ENCODE data around the gene NXPE1.

The NXPE1 gene

GRCh38 chr11:114479331-114479730 lies 80.3 kb downstream of the NXPE1 start:
- Histone ChIP-seq H3K4me3 (replicated peaks; ENCODE audit: insufficient read depth, low read length) (no peak overlapping the region), H3K27ac (replicated peaks) (no peak overlapping the region), H3K27me3 (ENCODE audit: insufficient read depth, poor library complexity, severe bottlenecking) (peaks cover 2% of the 10 kb centered on the region)
- no peak for DNase-seq (ENCODE audit: low read depth in 1 of 2, low spot score in 1 of 2)
- TF ChIP-seq SPI1 (IDR thresholded peaks at IDR 0.05; ENCODE audit: borderline replicate concordance, low read depth) (no peak), GABPA (IDR thresholded peaks at IDR 0.05; ENCODE audit: low read depth) (no peak), POLR2AphosphoS5 (IDR thresholded peaks at IDR 0.05; ENCODE audit: low read depth) (no peak), REST (IDR thresholded peaks at IDR 0.05; ENCODE audit: insufficient replicate concordance, low read depth) (no peak), CTCF (IDR thresholded peaks at IDR 0.05; ENCODE audit: insufficient read depth, low read length) (no peak)

DNA sequence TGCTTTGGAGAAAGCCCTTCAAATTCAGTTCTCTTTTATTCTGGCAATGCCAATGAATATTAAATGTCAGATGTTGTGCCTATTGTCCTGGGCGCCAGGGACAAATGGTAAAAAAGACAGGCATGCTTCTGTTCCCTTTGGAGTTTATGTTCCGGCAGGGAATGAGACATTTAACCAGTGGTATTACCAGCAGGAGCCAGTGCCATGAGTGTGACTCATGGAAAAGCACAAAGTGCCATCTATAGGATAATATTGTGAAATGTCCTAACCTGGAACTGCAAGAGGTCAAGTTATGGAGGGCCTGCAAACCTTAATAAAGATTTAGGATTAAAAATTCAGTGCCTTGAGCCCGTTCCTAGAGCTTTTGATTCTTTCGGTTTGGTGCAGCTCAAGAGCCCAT lies 80.9 kb downstream of the NXPE1 start:
- DNase-seq (ENCODE audit: low read depth in 1 of 2, low spot score in 1 of 2), result no peak
- peaks cover 4% of the 10 kb centered on the region for H3K27me3 ChIP-seq (ENCODE audit: insufficient read depth, poor library complexity, severe bottlenecking)
- no peak overlapping the region for H3K27ac ChIP-seq (replicated peaks)
- TF ChIP-seq CTCF (IDR thresholded peaks at IDR 0.05; ENCODE audit: insufficient read depth, low read length) (no peak), GABPA (IDR thresholded peaks at IDR 0.05; ENCODE audit: low read depth) (no peak)
- H3K4me3 ChIP-seq (replicated peaks; ENCODE audit: insufficient read depth, low read length), result no peak overlapping the region

DNA sequence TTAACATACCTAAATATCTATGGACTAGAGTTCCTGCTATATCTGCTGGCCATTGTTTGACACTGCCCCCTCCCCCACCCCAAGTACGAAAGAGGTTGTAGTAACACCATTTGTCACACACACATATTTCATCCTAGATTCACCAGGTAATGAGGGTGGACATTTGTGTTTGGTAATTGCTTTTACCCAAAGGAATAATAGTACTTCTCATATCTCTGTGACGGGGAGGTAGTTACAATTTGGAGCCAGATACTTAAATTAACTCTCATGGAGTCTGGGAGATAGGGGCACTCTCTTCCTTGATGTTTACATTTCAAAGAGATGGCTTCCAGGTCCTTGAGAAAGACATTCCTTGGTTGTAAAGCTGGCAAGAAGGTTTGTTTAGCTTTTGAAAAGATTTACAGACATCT lies 81.7 kb downstream of the NXPE1 start:
- H3K27me3 ChIP-seq (ENCODE audit: insufficient read depth, poor library complexity, severe bottlenecking), result peaks cover 4% of the 10 kb centered on the region
- no peak for DNase-seq (ENCODE audit: low read depth in 1 of 2, low spot score in 1 of 2)
- H3K4me3 ChIP-seq (replicated peaks; ENCODE audit: insufficient read depth, low read length), result no peak overlapping the region
- H3K27ac ChIP-seq (replicated peaks), result no peak overlapping the region
- no peak for TF ChIP-seq REST (IDR thresholded peaks at IDR 0.05; ENCODE audit: insufficient replicate concordance, low read depth)

DNA sequence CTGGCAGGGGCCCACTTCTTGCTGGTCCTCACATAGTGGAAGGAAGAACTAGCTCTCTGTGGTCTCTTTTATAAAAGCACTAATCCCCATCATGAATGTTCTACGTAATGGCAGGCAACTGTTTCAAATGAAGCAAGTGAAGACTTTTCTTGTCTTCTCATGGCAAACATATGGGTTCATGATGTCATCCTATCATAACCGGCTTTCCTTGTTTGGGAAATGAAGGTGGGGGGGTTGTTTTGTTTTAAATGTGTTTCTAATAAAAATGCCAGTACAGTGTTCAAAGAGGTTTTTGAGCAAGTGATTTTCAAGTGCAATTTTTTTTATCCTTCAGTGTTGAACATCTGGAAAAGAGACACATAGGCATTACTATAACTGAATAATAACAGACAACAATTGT lies 87.0 kb downstream of the NXPE1 start:
- TF ChIP-seq GABPA (IDR thresholded peaks at IDR 0.05; ENCODE audit: low read depth) (no peak), SPI1 (IDR thresholded peaks at IDR 0.05; ENCODE audit: borderline replicate concordance, low read depth) (no peak), CTCF (IDR thresholded peaks at IDR 0.05; ENCODE audit: insufficient read depth, low read length) (no peak), REST (IDR thresholded peaks at IDR 0.05; ENCODE audit: insufficient replicate concordance, low read depth) (no peak)
- Histone ChIP-seq H3K4me3 (replicated peaks; ENCODE audit: insufficient read depth, low read length) (no peak overlapping the region), H3K27me3 (ENCODE audit: insufficient read depth, poor library complexity, severe bottlenecking) (peaks cover 7% of the 10 kb centered on the region), H3K27ac (replicated peaks) (no peak overlapping the region)
- no peak for DNase-seq (ENCODE audit: low read depth in 1 of 2, low spot score in 1 of 2)

All from HL-60 (cell line).